HG02678 (cell line): Measurements from ENCODE around the gene CDH12.
"Not testable (repeated sequence)": the region's sequence is repeated elsewhere in the genome, so short reads cannot be mapped to it uniquely, and the experiment has no call there.

ENCODE experiments used
- ATAC-seq: cut with Tn5 transposase; IDR thresholded peaks from one replicate; pipeline ENCODE4 v1.9.1; 2021; ENCODE audit warnings: mild to moderate bottlenecking, moderate library complexity; ENCODE audit not compliant: unreplicated experiment

CDH12 gene

GRCh38 chr5:22187632-22188228 is 665.4 kb downstream of the CDH12 start:
- not testable (repeated sequence) for ATAC-seq

GRCh38 chr5:22169226-22169625 is 683.9 kb downstream of the CDH12 start:
- not testable (repeated sequence) for ATAC-seq

- not testable (repeated sequence) for ATAC-seq
Observed at GRCh38 chr5:22168704-22169103, 684.4 kb downstream of the CDH12 start.

GRCh38 chr5:22165931-22166330 is 687.2 kb downstream of the CDH12 start:
- not testable (repeated sequence) for ATAC-seq

- ATAC-seq: not testable (repeated sequence)
Observed at GRCh38 chr5:22164910-22165748, 688.0 kb downstream of the CDH12 start.

GRCh38 chr5:22156953-22157352 is 696.2 kb downstream of the CDH12 start:
- not testable (repeated sequence) for ATAC-seq

GRCh38 chr5:22154779-22155178 is 698.4 kb downstream of the CDH12 start:
- not testable (repeated sequence) for ATAC-seq

GRCh38 chr5:22151801-22152200 is 701.3 kb downstream of the CDH12 start:
- ATAC-seq: not testable (repeated sequence)

GRCh38 chr5:22140418-22140817 is 712.7 kb downstream of the CDH12 start:
- not testable (repeated sequence) for ATAC-seq

GRCh38 chr5:22139662-22140300 is 713.4 kb downstream of the CDH12 start:
- not testable (repeated sequence) for ATAC-seq

GRCh38 chr5:22111320-22111719 is 741.8 kb downstream of the CDH12 start:
- no peak for ATAC-seq

GRCh38 chr5:22109315-22109714 is 743.8 kb downstream of the CDH12 start:
- ATAC-seq: no peak

- ATAC-seq: no peak
Observed at GRCh38 chr5:22108545-22108944, 744.6 kb downstream of the CDH12 start.

GRCh38 chr5:22102823-22103359 is 750.3 kb downstream of the CDH12 start:
- no peak for ATAC-seq

GRCh38 chr5:22088517-22088916 is 764.6 kb downstream of the CDH12 start:
- ATAC-seq: no peak

- no peak for ATAC-seq
Observed at GRCh38 chr5:22079566-22079965, 773.6 kb downstream of the CDH12 start.

GRCh38 chr5:22079002-22079401 is 774.1 kb downstream of the CDH12 start:
- ATAC-seq: no peak

- no peak for ATAC-seq
Observed at GRCh38 chr5:22076586-22076985, 776.6 kb downstream of the CDH12 start.

GRCh38 chr5:22070186-22070728 is 782.9 kb downstream of the CDH12 start:
- no peak for ATAC-seq

- ATAC-seq: no peak
Observed at GRCh38 chr5:22063717-22064116, 789.4 kb downstream of the CDH12 start.

GRCh38 chr5:22058620-22059019 is 794.5 kb downstream of the CDH12 start:
- no peak for ATAC-seq
